Measurements from ENCODE around the gene MS4A7. TPM values are rescaled to one million over a fixed set of nuclear protein-coding genes. Genes with fewer than 3 reads are reported as not detected.

MS4A7 gene
- total RNA-seq, 1 donor from 2014 or later = not detected

DNA sequence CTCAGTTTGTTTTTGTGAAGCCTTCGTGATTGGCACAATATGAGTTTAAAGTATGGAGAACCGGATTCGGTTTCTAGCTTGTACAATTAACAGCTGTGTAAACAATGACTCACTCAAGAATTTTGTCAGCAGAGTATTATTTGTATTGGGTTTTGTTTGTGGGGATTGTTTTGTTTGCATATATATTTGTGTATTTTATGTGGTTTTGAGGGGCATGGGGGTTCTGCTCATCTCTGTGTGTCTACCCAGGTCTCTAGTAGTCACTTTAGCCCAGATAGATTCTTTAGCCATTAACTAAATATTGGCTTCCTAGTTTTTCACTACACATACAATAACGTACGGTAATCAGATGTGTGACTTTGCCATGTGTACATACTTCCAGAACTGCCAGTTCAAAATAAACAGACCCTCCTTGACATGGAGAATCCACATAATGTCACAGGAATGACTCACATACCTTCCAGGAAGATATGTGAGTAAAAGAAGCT is 7.5 kb upstream of the MS4A7 start:
- intact Hi-C loops (cut with micrococcal nuclease) = no loop called here

DNA sequence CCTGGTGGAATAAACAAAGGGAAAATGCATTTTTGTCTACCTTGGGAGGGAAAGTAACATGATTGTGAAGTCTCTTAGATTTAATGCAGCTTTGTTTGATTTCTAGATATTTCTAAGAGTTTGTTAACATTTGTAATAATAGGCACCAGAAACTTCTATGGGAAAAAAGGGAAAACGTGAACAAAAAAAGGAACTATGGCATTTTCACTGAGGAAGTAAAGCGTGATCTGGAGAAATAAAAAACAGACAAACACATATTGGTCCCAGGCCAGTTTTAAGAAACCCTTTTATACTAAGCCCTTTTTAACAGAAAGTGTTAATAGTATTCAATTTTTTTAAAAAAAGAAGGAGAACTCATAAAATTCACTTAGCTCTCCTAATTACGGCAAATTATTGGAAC is 6.9 kb upstream of the MS4A7 start:
- intact Hi-C loops (cut with micrococcal nuclease) = no loop called here

DNA sequence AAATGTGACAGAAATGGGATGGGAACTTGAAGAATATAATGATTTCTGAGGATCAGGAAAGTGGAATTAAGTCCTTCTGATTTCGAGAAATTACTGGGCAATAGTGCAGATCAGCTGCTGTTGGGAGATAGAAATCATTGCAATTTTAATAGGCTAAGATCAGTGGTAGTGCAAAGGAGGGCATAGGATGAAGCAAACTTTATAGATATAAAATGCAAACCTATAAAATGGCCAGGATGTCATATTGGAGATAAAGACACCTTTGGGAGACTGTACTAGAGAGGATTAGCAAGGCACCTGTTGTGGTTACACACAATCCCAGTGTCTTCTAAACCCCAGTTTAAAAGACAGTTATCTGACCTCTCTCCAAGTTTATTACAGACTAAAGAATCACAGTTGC is 6.5 kb upstream of the MS4A7 start:
- intact Hi-C loops (cut with micrococcal nuclease) = no loop called here

DNA sequence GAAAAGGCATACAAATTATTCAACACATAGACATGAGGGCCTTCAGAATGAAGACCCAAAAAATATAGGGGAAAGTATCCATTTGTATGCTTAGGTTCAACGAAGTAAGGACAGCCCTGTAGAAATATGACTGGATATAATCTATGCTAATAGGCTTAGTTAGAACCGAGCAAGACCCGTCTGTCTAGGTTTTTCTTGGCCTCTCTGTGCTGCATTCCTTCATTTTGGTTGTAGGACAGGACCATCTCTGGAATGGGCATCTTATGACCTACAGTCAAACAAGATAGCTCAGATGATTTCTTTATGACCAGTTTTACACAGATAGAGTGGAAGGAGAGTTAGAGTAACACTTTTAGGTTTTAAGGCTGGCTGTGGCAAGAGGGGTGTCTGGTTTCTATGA is 5.6 kb upstream of the MS4A7 start:
- intact Hi-C loops (cut with micrococcal nuclease) = no loop called here

DNA sequence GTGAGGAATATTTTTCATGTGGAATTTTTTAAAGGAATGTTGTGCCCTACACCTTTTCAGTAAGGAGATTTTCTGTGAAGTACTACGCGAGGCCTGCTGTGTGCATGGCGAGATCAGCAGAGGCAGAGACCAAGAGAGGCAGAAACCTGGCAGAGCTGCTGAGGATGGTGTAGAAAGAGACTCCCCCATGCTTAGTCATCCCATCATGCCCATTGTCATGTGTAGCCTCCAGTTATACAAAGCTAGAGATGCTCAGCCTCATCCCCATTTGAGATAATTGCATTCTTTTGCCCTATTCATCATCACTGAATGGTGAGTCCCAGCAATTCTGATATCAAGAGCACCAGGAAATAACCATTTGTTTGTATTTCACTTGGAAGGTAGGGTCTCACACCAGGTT is 3.0 kb upstream of the MS4A7 start:
- intact Hi-C loops (cut with micrococcal nuclease) = no loop called here

DNA sequence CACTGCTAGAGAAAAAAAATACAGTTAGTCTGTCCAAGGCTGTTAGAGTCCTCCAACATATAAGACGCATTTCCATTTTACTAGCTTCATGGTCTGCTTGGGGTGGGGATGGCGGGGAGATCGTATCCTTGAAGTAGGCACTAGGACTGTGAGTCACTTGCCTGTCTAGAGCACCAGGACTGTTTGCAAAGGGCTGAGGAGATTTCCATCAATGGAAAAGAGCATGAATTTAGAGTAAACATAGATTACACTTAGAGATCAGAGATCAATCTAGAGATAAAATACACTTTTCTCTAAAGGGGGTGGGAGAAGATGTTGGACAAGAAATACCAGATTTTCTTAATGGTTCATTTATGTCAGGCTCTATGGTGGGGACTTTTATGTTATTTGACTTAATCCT is 1.7 kb upstream of the MS4A7 start:
- intact Hi-C loops (cut with micrococcal nuclease) = no loop called here

DNA sequence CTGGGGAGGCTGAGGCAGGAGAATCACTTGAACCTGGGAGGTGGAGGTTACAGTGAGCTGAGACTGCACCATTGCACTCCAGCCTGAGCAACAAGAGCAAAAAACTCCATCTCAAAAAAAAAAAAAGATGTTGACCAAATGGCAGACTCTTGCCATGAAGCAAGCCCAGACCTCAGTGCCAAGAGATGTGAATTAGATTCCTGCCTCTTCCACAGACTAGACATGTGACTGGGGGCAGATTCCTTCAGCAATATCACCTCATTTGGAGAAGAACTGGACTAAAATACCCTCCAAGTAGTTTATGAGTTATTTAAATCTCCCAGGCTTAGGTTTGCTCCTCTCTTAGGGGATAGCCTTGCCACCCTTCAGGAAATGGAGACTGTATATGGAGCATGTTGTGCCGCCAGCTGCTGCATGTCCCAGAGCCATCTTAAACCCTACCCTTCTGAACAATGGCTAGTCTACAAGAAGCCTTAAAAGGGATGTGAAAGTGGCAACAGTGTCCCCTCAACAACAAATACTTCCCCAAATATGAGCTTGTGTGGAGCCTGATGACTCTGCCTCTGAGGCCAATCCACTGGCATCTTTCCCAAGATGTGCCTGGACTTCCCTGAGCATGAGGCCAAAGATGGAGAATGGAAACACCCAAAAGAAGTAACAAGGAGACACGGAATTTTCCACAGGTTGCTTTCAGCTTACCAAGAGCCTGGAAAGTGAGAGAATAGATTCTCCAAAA is 763 bp upstream of the MS4A7 start:
- intact Hi-C loops (cut with micrococcal nuclease) = no loop called here

DNA sequence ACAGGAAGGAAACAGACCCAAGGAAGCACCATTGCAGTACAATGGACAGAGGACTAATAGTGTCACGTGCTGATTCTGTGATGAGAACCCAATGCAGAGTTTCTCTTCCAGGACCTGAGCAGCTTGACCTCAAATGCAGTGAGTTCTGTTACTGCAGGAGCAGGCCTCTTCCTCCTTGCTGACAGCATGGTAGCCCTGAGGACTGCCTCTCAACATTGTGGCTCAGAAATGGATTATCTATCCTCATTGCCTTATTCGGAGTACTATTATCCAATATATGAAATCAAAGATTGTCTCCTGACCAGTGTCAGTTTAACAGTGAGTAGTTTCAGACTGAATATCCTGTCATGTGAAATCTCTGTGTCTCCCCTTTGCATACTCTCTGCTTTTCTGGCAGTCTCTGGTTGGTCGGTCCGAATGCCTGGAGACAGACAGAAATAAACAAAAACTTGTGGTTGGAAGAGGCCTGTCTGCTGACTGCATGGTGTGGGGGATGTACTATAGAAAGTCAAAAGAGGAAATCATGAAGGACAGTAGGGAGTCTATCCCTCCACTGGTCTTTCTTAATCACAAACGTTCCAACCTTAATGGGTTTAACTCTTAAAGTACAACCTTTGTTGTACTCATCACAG is 11.1 kb downstream of the MS4A7 start:
- intact Hi-C loops (cut with micrococcal nuclease) = no loop called here

DNA sequence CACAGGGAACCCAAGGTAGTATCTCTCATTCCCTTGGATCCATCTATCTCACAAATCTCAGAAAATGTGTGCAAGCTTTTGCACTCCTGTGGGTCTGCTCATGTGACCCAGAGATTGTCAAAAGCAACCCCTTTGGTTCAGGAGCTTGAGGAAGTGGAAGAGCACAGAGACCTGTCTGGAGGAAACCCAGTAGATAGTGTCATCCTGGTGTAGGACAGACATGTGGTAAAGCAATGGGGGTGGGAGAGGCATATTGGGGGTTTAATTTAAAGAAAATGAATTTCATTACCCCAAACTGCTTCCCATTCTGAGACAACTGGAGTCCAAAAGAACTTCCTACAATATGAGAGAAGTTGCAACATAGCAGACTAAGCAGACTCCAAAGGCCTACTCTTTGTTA is 12.1 kb downstream of the MS4A7 start:
- intact Hi-C loops (cut with micrococcal nuclease) = no loop called here

DNA sequence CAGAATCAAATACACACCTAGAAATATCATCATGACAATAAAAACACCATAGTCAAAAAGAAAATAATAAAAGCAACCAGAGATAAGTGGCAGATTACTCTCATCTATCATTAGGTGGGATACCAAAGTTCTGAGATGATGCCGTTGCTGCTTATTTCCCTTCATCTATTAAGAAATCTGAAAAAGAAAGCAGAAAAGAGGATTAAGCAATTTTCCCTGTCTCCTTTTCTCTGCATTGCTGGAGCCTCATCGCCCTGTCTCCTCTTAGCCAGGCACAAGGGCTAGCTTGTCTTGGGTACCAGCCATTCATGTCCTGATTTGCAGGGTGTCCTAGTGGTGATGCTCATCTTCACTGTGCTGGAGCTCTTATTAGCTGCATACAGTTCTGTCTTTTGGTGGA is 14.0 kb downstream of the MS4A7 start:
- intact Hi-C loops (cut with micrococcal nuclease) = no loop called here

DNA sequence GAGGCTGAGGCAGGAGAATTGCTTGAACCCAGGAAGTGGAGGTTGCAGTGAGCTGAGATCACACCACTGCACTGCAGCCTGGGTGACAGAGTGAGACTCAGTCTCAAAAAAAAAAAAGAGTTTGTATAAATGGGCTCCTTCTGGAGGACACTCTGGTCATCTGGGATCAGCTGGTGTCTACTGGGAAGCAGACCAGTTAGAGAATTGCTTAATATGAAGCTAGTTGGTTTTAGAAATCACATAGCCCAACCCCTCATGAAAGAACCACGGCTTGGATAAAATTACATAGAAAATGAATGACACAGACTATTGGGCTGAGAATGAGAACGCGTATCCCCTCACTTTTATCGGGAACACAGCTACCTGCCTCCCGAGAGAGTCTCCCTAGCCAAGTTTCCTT is 14.7 kb downstream of the MS4A7 start:
- intact Hi-C loops (cut with micrococcal nuclease) = no loop called here

DNA sequence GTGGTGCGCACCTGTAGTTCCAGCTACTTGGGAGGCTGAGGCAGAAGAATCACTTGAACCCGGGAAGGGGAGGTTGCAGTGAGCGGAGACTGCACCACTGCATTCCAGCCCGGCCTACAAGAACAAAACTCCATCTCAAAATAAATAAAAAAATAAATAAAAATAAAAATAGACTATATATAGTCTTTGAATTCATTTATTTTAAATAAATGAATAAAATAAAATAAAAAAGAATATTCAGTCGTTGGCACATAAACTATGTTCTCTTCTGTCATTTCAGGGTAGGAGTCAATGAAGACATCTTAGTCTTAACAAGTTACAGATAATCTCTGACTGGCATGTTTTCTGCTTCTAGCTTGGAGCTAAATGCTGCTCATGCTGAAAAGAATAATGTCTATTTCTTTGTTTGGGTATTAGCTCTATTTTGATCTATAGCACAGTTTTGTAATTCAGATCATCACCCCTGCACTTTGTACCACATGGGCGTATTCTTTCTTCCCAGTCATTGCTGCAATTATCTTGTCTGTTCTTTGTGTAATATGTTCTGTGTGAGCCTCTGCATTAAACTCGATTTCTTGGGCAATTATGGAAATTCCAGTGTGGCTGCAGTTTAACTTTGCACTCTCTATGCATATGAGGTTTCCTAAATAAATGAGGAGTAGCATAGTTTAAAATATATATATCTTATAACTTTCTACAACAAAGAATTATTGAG is 16.5 kb downstream of the MS4A7 start:
- intact Hi-C loops (cut with micrococcal nuclease) = no loop called here

DNA sequence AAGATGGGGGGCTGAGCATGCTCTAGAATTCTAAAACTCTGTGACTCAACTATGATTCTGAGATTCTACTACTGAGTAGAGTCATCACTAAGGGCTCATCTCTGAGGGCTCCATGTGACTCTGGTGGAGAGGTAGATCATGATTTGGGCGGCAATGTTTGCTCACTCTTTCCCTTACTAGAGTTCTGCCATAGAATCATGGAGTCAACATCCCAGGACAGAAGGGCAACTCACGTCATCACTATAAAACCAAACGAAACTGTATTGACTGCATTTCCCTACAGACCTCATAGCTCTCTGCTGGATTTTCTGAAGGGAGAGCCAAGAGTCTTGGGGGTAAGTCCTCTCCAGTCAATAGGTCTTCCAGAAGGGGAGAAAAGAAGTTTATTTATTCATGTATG is 18.1 kb downstream of the MS4A7 start, which contains the start of gene MS4A14:
TSS of gene MS4A14 (plus strand) at position 78 of the 400 bp plus-strand sequence. CDS start at position 198, 120 bp downstream.
- intact Hi-C loops (cut with micrococcal nuclease) = no loop called here

DNA sequence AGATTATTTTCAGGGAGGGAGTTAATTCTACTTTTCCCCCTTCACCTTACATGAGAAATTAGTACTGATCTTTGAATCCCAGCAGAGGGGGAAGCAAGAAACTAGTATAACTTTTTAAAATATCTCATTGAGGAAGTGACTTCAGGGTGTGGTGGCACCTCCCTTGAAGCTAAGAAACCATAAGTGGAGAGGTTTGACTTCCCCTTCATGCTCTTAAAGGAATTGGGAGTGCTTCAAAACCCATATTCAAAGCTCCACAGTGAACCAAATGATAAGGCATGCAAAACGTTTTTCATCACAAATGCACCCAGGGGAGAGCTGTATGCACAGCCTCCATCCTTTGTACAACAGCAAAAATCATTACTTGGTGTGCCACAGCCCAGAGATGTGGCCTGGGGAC is 18.5 kb downstream of the MS4A7 start:
- intact Hi-C loops (cut with micrococcal nuclease) = no loop called here

DNA sequence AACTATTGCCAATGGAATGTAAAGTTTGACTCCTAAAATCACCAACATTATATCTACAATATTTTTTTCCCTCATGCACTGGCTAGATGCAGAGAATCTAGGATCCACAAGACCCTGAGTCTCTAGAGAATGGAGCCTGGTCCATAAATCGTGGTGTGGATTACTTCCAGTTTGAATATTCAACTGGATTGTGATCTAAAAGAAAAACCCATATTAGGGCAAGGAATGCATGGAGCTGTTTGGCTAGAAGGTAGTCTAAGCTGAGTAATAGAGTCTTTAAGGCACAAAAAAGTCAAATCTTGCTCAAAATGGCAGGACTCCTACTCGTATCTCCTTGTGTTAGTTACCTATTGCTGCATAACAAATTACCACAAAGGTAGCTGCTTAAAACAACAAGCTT is 41.7 kb downstream of the MS4A7 start:
- intact Hi-C loops (cut with micrococcal nuclease) = no loop called here

DNA sequence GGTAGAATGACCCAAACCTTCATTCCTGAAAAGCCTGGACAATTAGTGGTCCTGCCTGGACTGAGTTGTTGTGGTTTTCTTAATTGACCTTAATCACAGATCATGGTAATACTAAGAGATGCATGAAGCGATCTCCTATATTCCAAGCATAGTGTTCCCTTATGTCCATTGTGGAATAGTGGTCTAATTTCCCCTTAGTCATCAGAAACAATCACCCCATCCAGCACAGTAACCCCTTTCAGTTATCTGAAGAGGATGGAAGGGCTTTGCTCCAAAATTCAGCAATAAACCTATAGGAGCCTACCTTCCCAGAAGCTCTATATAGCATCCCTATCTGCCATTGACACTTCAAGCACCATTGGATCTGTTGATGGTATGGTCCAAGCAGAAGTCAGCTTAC is 44.3 kb downstream of the MS4A7 start:
- intact Hi-C loops (cut with micrococcal nuclease) = no loop called here

DNA sequence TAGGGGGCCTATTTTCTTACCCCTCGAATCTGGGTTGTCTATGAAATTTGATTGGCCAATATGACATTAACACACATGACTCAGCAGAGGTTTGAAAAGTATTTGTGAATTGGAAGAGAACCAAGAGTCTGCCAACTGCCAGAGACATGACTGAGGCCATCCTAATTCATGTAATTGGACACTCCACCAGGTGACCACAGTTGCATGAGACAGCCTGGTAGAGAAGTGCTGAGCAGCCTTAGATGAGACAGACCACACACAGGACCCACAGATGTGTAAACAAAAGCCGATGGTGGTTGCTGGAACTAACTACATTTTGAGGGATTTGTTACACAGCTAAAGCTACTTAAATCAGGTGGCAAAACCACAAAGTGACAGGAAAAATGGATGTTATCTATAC is 50.2 kb downstream of the MS4A7 start:
- intact Hi-C loops (cut with micrococcal nuclease) = no loop called here

DNA sequence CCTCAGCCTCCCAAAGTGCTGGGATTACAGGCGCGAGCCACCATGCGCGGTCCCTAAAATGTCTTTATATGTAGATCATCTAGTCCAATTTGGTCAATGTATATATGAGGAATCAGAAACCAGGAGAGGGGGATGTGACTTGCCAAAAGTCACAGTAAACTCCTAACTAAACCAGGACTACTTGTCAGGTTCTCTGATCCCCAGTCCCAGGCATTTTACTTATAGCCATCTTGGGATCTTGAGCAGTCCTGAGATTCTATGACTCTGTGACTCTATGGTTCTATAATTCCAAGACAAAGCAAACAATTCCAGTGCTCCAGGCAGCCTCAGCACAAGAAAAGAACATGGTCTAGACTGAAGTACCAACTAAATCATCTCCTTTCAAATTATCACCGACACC is 50.9 kb downstream of the MS4A7 start, which contains the start of gene MS4A5:
TSS of gene MS4A5 (plus strand) at position 301 of the 400 bp plus-strand sequence. CDS start 103 bp downstream, outside the sequence.
- intact Hi-C loops (cut with micrococcal nuclease) = no loop called here

DNA sequence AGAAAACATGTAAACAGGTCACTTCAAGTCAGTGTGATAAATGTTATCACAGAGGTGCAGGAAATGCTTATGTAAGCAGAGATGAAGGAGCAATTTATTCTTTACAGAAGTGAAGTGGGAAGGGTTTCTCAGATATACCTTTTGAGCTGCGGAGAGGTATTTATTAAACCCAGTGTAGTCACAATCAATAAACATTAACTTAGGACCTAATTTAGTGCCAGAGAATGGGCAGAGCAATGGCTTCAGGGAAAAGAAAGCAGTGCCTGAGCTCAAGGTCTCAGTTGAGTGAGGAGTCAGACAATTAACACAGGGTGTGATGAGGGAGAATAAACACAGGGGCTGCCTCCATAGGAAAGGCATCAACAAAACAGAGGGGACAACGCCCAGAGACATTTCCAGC is 52.9 kb downstream of the MS4A7 start:
- intact Hi-C loops (cut with micrococcal nuclease) = no loop called here

DNA sequence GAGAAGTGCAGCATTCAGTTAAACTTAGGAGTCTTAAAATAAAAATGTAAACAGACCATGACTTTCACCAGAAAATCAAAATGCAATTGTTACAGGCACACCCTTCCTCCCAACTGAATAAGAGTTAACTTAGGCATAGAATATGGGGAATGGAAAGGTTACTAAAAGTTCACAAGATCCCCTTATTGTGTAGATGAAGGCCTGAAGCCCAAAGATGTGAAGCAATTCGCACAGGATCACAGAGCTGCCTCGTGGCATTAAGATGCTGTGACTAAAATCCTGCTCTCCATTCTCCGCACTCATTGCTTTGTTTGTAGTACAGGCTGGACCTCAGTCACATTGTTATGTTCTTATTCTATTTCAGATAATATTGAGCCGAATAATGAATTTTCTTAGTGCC is 55.1 kb downstream of the MS4A7 start:
- intact Hi-C loops (cut with micrococcal nuclease) = no loop called here

Measured in T-helper 2 cell treated with Interferon-gamma antibody and Interleukin-4, amounts not matched to agents 100 ng/mL and 5 ng/mL, for 36 hours (primary cell).